Left hindlimb (tissue), 1 donor: ENCODE results near the gene ADAMTS17.

Experiments
- DNase-seq: peaks from one replicate; pipeline ENCODE4 v3.0.0-alpha.2; 2018

The ADAMTS17 gene

GRCh38 chr15:100245855-100246254 lies 95.9 kb downstream of the ADAMTS17 start:
- no peak for DNase-seq

- DNase-seq, result no peak
Observed at GRCh38 chr15:100245487-100245820, 96.3 kb downstream of the ADAMTS17 start.

GRCh38 chr15:100244796-100245486 lies 96.8 kb downstream of the ADAMTS17 start:
- DNase-seq, result no peak

GRCh38 chr15:100242989-100243388 lies 98.8 kb downstream of the ADAMTS17 start:
- DNase-seq, result no peak

- DNase-seq, result peak; percentile 57
Observed at GRCh38 chr15:100241572-100242482, 99.9 kb downstream of the ADAMTS17 start.

GRCh38 chr15:100236981-100237720 lies 104.6 kb downstream of the ADAMTS17 start:
- no peak for DNase-seq

- no peak for DNase-seq
Observed at GRCh38 chr15:100235030-100235617, 106.7 kb downstream of the ADAMTS17 start.

- DNase-seq, result peak; percentile 84
Observed at GRCh38 chr15:100234158-100235029, 107.4 kb downstream of the ADAMTS17 start.

- no peak for DNase-seq
Observed at GRCh38 chr15:100230784-100231183, 111.0 kb downstream of the ADAMTS17 start.

- DNase-seq, result no peak
Observed at GRCh38 chr15:100229181-100230163, 112.3 kb downstream of the ADAMTS17 start.

- no peak for DNase-seq
Observed at GRCh38 chr15:100227781-100228180, 114.0 kb downstream of the ADAMTS17 start.

GRCh38 chr15:100226107-100226506 lies 115.7 kb downstream of the ADAMTS17 start:
- DNase-seq, result no peak

GRCh38 chr15:100224206-100225185 lies 117.3 kb downstream of the ADAMTS17 start:
- no peak for DNase-seq

GRCh38 chr15:100222349-100222715 lies 119.4 kb downstream of the ADAMTS17 start:
- DNase-seq, result no peak

- DNase-seq, result no peak
Observed at GRCh38 chr15:100221471-100222348, 120.1 kb downstream of the ADAMTS17 start.

GRCh38 chr15:100220058-100220768 lies 121.6 kb downstream of the ADAMTS17 start:
- DNase-seq, result no peak

- DNase-seq, result no peak
Observed at GRCh38 chr15:100218434-100218833, 123.3 kb downstream of the ADAMTS17 start.

- DNase-seq, result no peak
Observed at GRCh38 chr15:100216182-100216581, 125.6 kb downstream of the ADAMTS17 start.
